Lung (tissue), 12 donors: ENCODE data around the gene AHCYL1. TPM values are rescaled to one million over a fixed set of nuclear protein-coding genes. Genes with fewer than 3 reads are reported as not detected.

Experiments
- ATAC-seq: fragments of 200-7000 bp; cut with Tn5 transposase; one replicate; pipeline ENCODE4 v1.9.1; 2020; ENCODE audit warnings: moderate number of reproducible peaks; ENCODE audit not compliant: insufficient read depth, low FRiP score
- DNase-seq, 3 donors: peaks; one replicate each; pipeline ENCODE4 v3.0.0-alpha.2; 2013 to 2017
- H3K27ac ChIP-seq, 2 donors: one replicate each; pipeline ENCODE4 v1.5.1; 2013; ENCODE audit warnings: mild to moderate bottlenecking in 2 of 2, moderate library complexity in 2 of 2, control low read depth in 1 of 2, inconsistent platforms in 1 of 2, low read depth in 1 of 2, low read length in 1 of 2
- H3K27me3 ChIP-seq, 3 donors: one replicate each; pipeline ENCODE4 v1.5.1; 2013; ENCODE audit warnings: low read length in 2 of 3; ENCODE audit not compliant: control insufficient read depth in 3 of 3, insufficient read depth in 3 of 3
- H3K36me3 ChIP-seq, 4 donors: one replicate each; pipeline ENCODE4 v1.5.1; 2013; ENCODE audit warnings: low read length in 4 of 4, mild to moderate bottlenecking in 1 of 4, moderate library complexity in 1 of 4; ENCODE audit not compliant: control insufficient read depth in 4 of 4, insufficient read depth in 4 of 4
- H3K4me1 ChIP-seq, 5 donors: one replicate each; pipeline ENCODE4 v1.5.1; 2013; ENCODE audit warnings: low read length in 5 of 5, mild to moderate bottlenecking in 2 of 5, moderate library complexity in 1 of 5; ENCODE audit not compliant: control insufficient read depth in 5 of 5, insufficient read depth in 5 of 5
- H3K4me3 ChIP-seq: one replicate; pipeline ENCODE4 v1.5.1; 2013; ENCODE audit warnings: mild to moderate bottlenecking, control low read depth, moderate library complexity
- H3K9ac ChIP-seq, 2 donors: one replicate each; pipeline ENCODE4 v1.5.1; 2013; ENCODE audit warnings: low read length in 2 of 2, control low read depth in 1 of 2; ENCODE audit not compliant: insufficient read depth in 1 of 2
- H3K9me3 ChIP-seq, 4 donors: one replicate each; pipeline ENCODE4 v1.5.1; 2013; ENCODE audit warnings: low read length in 3 of 4, mild to moderate bottlenecking in 1 of 4, moderate library complexity in 1 of 4; ENCODE audit not compliant: control insufficient read depth in 4 of 4, insufficient read depth in 3 of 4
- CTCF ChIP-seq: IDR thresholded peaks from 2 replicates; pipeline ENCODE4 v1.5.1; 2012; ENCODE audit warnings: mild to moderate bottlenecking; ENCODE audit errors: control extremely low read depth, extremely low read depth
- WGBS, 2 donors: extraction: QIAGEN DNeasy Blood & Tissue Kit; methylation state at CpG; one replicate each; pipeline ENCODE4 v1.1.7; 2013; 5-methylcytosine and 5-hydroxymethylcytosine counted together
- polyA plus RNA-seq, 2 donors: library from polyadenylated mRNA; stranded (reverse); fragments of 200-250 nt; gene quantifications; one replicate each; pipeline ENCODE4 v1.2.1, GENCODE V29; 2013
- total RNA-seq, 2 donors: library from RNA; depleted of rRNA in 1 of 2; stranded (reverse); fragments of >200 nt in 1 of 2; gene quantifications; one replicate each; pipeline ENCODE4 v1.2.1, GENCODE V29; 2014 to 2021
- donor health status: control.
- donor health status: control.
- donor health status: Bipolar disorder and iron deficiency.
- donor health status: healthy.
- donor health status: DM: yes; HTN: yes; CAD: no.

Gene AHCYL1
- total and polyA plus RNA-seq, 4 donors: 44.4 to 77.7 (median 56.3) TPM

DNA sequence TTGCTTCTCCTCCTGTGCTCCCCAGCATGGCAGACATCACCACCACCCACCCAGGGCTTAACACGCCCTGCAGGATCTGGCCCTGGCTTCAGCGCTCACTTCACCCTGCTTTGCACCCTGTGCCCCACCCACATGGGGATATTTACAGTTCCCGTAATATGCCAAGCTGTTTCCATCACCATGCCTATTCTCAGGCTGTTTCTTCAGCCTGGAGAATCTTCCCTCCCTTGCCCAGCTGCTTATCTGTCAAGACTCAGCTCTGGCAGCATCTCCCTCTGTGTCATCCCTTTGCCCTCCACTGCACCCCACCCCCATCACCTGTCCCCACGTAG lies 3.6 kb upstream of the AHCYL1 start:
- Histone ChIP-seq H3K36me3 (no peaks in the 10 kb centered on the region), H3K4me3 (no peak overlapping the region), H3K27ac (no peak overlapping the region), H3K4me1 (peaks cover 0 to 22% (median 3%) of the 10 kb centered on the region in 5 donors), H3K27me3 (no peaks in the 10 kb centered on the region), H3K9me3 (no peaks in the 10 kb centered on the region), H3K9ac (no peak overlapping the region)
- WGBS, 2 donors: 75 to 84% methylated on average over 4 of the region's 4 CpGs
- ATAC-seq (no peak), DNase-seq (no peak)
- no peak for TF ChIP-seq CTCF

DNA sequence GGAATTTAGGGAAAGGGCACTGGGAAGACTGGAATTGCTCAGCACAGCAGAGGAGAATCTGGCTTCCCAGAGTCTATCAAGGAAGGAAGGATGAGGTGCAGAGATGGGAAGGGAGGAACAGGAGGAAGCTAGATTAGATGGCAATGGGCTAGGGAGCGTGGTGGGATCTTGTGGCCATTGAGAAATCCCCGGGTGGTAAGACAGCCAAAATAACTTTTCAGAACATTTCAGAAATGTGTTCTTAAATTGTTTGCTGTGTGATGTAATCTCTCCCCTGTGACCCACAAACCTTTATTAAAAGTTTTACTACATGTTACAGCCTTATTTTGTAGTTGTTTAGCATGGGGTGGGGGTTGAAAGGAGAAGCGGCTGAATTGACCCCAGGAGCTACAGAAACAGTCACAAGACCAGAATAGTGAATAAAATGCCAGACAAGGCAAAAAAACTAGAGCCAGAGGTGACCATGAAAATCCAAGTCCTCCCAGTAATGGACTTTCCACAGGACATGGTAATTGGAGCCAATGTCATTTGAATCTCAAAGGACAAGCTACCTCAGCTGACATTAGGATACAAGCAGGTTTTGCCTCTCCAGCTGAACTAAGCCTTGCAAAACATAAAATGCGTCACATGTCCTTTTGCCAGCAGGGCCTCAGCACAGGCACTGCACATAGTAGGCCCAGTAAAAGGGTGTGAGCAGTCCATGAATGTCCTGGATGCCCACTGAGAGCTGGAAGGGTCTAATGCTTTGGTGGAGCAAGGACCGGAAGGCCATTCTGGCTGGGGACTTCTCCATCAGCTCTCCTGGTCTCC lies 980 bp upstream of the AHCYL1 start:
- Histone ChIP-seq H3K27ac (peak overlapping the region in 1 of 2 donors; percentile 68), H3K4me1 (peaks cover 4 to 27% (median 13%) of the 10 kb centered on the region in 5 donors), H3K9me3 (no peaks in the 10 kb centered on the region), H3K4me3 (no peak overlapping the region), H3K36me3 (peaks cover 0 to 5% (median 1%) of the 10 kb centered on the region in 4 donors), H3K9ac (no peak overlapping the region), H3K27me3 (no peaks in the 10 kb centered on the region)
- no peak for TF ChIP-seq CTCF
- no peak for ATAC-seq
- peak in 1 of 3 donors; percentile 29 for DNase-seq
- WGBS, 2 donors: 61 to 67% methylated on average over 5 of the region's 5 CpGs

GRCh38 chr1:109984190-109984455 lies 442 bp upstream of the AHCYL1 start:
- Histone ChIP-seq H3K27ac (peak overlapping the region in 1 of 2 donors; percentile 68), H3K27me3 (no peaks in the 10 kb centered on the region), H3K9ac (no peak overlapping the region), H3K4me3 (no peak overlapping the region), H3K36me3 (peaks cover 0 to 5% (median 1%) of the 10 kb centered on the region in 4 donors), H3K9me3 (no peaks in the 10 kb centered on the region), H3K4me1 (peaks cover 4 to 30% (median 10%) of the 10 kb centered on the region in 5 donors)
- WGBS, 2 donors: 11 to 12% methylated on average over 7 of the region's 7 CpGs
- no peak for TF ChIP-seq CTCF
- no peak for DNase-seq
- ATAC-seq: no peak
